HEK293 (cell line): ENCODE data around the gene AHCYL2.

Source experiments
- CTCF ChIA-PET: fragments of 350-600 bp; formaldehyde crosslinking; extraction: SDS; loops from one replicate; lab custom pipeline; 2021; ENCODE audit warnings: antibody characterized with exemption; lab: Yijun Ruan, JAX
- POLR2A ChIA-PET: fragments of 300-600 bp; formaldehyde crosslinking; extraction: SDS; loops from one replicate; lab custom pipeline; 2020; ENCODE audit warnings: antibody characterized with exemption, inconsistent platforms; lab: Yijun Ruan, JAX
- H3K27ac ChIP-seq: fragments of 200-500 bp; sonication (Bioruptor generic); 2 replicates; pipeline ENCODE4 v1.5.1; 2014; ENCODE audit warnings: low read depth, low read length, control low read depth, inconsistent platforms; ENCODE audit errors: extremely low read depth
- H3K36me3 ChIP-seq, 2 experiments: fragments of 200-500 bp in 1 of 2; sonication (Bioruptor generic) in 1 of 2; 1 replicate in 1 of 2; 2 replicates in 1 of 2; pipeline ENCODE4 v1.5.1; 2014 to 2017; ENCODE audit warnings: inconsistent platforms in 2 of 2, low read length in 2 of 2; ENCODE audit not compliant: control insufficient read depth in 2 of 2, insufficient read depth in 1 of 2
- H3K4me1 ChIP-seq: fragments of 200-500 bp; sonication (Bioruptor generic); 2 replicates; pipeline ENCODE4 v1.5.1; 2014; ENCODE audit warnings: mild to moderate bottlenecking, low read length, inconsistent platforms; ENCODE audit not compliant: control insufficient read depth, insufficient read depth
- H3K4me3 ChIP-seq: 2 replicates; pipeline ENCODE4 v1.5.1; 2011; ENCODE audit warnings: low read depth, mild to moderate bottlenecking, control low read depth, low read length, moderate library complexity
- H3K9me3 ChIP-seq: fragments of 200-500 bp; sonication (Bioruptor generic); 2 replicates; pipeline ENCODE4 v1.5.1; 2014; ENCODE audit warnings: low read depth, low read length, inconsistent platforms; ENCODE audit not compliant: control insufficient read depth, insufficient read depth
- IKZF3 ChIP-seq: fragments of 450-650 bp; IDR thresholded peaks from 2 replicates; pipeline ENCODE4 v1.5.0; 2018; ENCODE audit warnings: missing biosample characterization, mild to moderate bottlenecking, missing genetic modification characterization, moderate library complexity
- KLF16 ChIP-seq: fragments of 450-650 bp; formaldehyde crosslinking; IDR thresholded peaks from 2 replicates; pipeline ENCODE4 v1.5.1; 2017; ENCODE audit warnings: missing biosample characterization, missing genetic modification characterization
- KLF9 ChIP-seq: fragments of 450-650 bp; formaldehyde crosslinking; IDR thresholded peaks from 2 replicates; pipeline ENCODE4 v1.5.1; 2016; ENCODE audit warnings: missing biosample characterization, missing genetic modification characterization, low read depth
- ZBTB11 ChIP-seq: fragments of 450-650 bp; formaldehyde crosslinking; conservative IDR thresholded peaks from 2 replicates; pipeline ENCODE4 v1.5.1; 2016; ENCODE audit warnings: low read depth, missing biosample characterization, missing genetic modification characterization
- ZBTB20 ChIP-seq: fragments of 450-650 bp; formaldehyde crosslinking; IDR thresholded peaks from 2 replicates; pipeline ENCODE4 v1.5.1; 2016; ENCODE audit warnings: missing biosample characterization, missing genetic modification characterization
- ZBTB26 ChIP-seq: fragments of 450-650 bp; formaldehyde crosslinking; optimal IDR thresholded peaks from 2 replicates; pipeline ENCODE3; 2016; ENCODE audit warnings: missing biosample characterization, mild to moderate bottlenecking, missing genetic modification characterization
- ZBTB6 ChIP-seq: fragments of 450-650 bp; formaldehyde crosslinking; IDR thresholded peaks from 2 replicates; pipeline ENCODE4 v1.5.1; 2017; ENCODE audit warnings: missing biosample characterization, missing genetic modification characterization
- ZBTB7A ChIP-seq: fragments of 450-650 bp; formaldehyde crosslinking; IDR thresholded peaks from 2 replicates; pipeline ENCODE4 v1.5.1; 2016; ENCODE audit warnings: low read depth, missing biosample characterization, missing genetic modification characterization
- ZEB2 ChIP-seq: fragments of 450-650 bp; formaldehyde crosslinking; IDR thresholded peaks from 2 replicates; pipeline ENCODE4 v1.5.1; 2016; ENCODE audit warnings: missing biosample characterization, missing genetic modification characterization
- ZFHX2 ChIP-seq: fragments of 450-650 bp; formaldehyde crosslinking; conservative IDR thresholded peaks from 2 replicates; pipeline ENCODE4 v1.5.1; 2016; ENCODE audit warnings: missing biosample characterization, missing genetic modification characterization
- ZNF112 ChIP-seq: fragments of 450-650 bp; formaldehyde crosslinking; IDR thresholded peaks from 2 replicates; pipeline ENCODE4 v1.5.0; 2017; ENCODE audit warnings: missing biosample characterization, missing genetic modification characterization
- ZNF19 ChIP-seq: fragments of 450-650 bp; formaldehyde crosslinking; IDR thresholded peaks from 2 replicates; pipeline ENCODE4; 2016; ENCODE audit warnings: missing biosample characterization, missing genetic modification characterization, low read depth
- ZNF202 ChIP-seq: fragments of 450-650 bp; formaldehyde crosslinking; IDR thresholded peaks from 2 replicates; pipeline ENCODE4 v1.5.1; 2016; ENCODE audit warnings: missing biosample characterization, missing genetic modification characterization, borderline replicate concordance
- ZNF211 ChIP-seq: fragments of 450-650 bp; formaldehyde crosslinking; IDR thresholded peaks from 2 replicates; pipeline ENCODE4 v1.5.1; 2016; ENCODE audit warnings: low read depth, missing biosample characterization, missing genetic modification characterization
- ZNF302 ChIP-seq: fragments of 450-650 bp; formaldehyde crosslinking; IDR thresholded peaks from 2 replicates; pipeline ENCODE4 v1.5.1; 2016; ENCODE audit warnings: missing biosample characterization, missing genetic modification characterization, low read depth
- ZNF514 ChIP-seq: fragments of 450-650 bp; formaldehyde crosslinking; IDR thresholded peaks from 2 replicates; pipeline ENCODE4 v1.5.1; 2016; ENCODE audit warnings: missing biosample characterization, missing genetic modification characterization
- ZNF561 ChIP-seq: fragments of 450-650 bp; IDR thresholded peaks from 2 replicates; pipeline ENCODE4 v1.5.1; 2018; ENCODE audit warnings: missing biosample characterization, missing genetic modification characterization, borderline replicate concordance
- ZNF600 ChIP-seq: fragments of 450-650 bp; formaldehyde crosslinking; IDR thresholded peaks from 2 replicates; pipeline ENCODE4 v1.5.1; 2016; ENCODE audit warnings: missing biosample characterization, missing genetic modification characterization
- ZNF626 ChIP-seq: fragments of 450-650 bp; sonication (Bioruptor Pico); formaldehyde crosslinking; IDR thresholded peaks from 2 replicates; pipeline ENCODE4 v1.5.1; 2018; ENCODE audit warnings: missing biosample characterization, missing genetic modification characterization, inconsistent platforms
- ZNF639 ChIP-seq: fragments of 450-650 bp; formaldehyde crosslinking; IDR thresholded peaks from 2 replicates; pipeline ENCODE4 v1.5.1; 2016; ENCODE audit warnings: missing biosample characterization, missing genetic modification characterization

The AHCYL2 gene

GRCh38 chr7:129354428-129355157, 129.8 kb downstream of the AHCYL2 start:
- Histone ChIP-seq H3K9me3 (no peaks in the 10 kb centered on the region), H3K36me3 (no peaks in the 10 kb centered on the region), H3K4me3 (no peak overlapping the region), H3K27ac (no peak overlapping the region), H3K4me1 (no peaks in the 10 kb centered on the region; the same call in 1 of the 2 replicates)
- POLR2A ChIA-PET = no interaction called here
- CTCF ChIA-PET = interaction anchor here (1.4 to 1.7 kb wide), 2 partner anchors 11 to 13 kb away, joined by 8 to 11 read pairs; no protein-coding TSS in a partner anchor
- TF ChIP-seq ZFHX2 (tag by site-specific recombination) (no peak), ZNF112 (tag by site-specific recombination) (no peak), ZBTB26 (tag by site-specific recombination) (no peak), ZBTB7A (tag by site-specific recombination) (no peak), ZNF561 (tag by site-specific recombination) (no peak)

- no peak for TF ChIP-seq ZNF639 (tag by site-specific recombination)
- no peak for TF ChIP-seq ZBTB20 (tag by site-specific recombination)
- TF ChIP-seq IKZF3 (tag by site-specific recombination) = no peak
- TF ChIP-seq ZNF202 (tag by site-specific recombination) = no peak
- Histone ChIP-seq H3K4me3 (no peak overlapping the region), H3K9me3 (no peaks in the 10 kb centered on the region), H3K36me3 (no peaks in the 10 kb centered on the region), H3K27ac (no peak overlapping the region), H3K4me1 (no peaks in the 10 kb centered on the region; the same call in 1 of the 2 replicates)
- POLR2A ChIA-PET = no interaction called here
- CTCF ChIA-PET = interaction anchor here (0.6 kb wide), 1 partner anchor 14 kb away, joined by 3 read pairs; no protein-coding TSS in a partner anchor
These were observed 131.3 kb downstream of the AHCYL2 start for GRCh38 chr7:129356176-129356575.

- POLR2A ChIA-PET = interaction anchor here (0.6 kb wide), 1 partner anchor 24 kb away, joined by 3 read pairs; no protein-coding TSS in a partner anchor
- Histone ChIP-seq H3K36me3 (no peaks in the 10 kb centered on the region), H3K4me3 (no peak overlapping the region), H3K9me3 (no peaks in the 10 kb centered on the region), H3K4me1 (no peaks in the 10 kb centered on the region; the same call in 1 of the 2 replicates), H3K27ac (no peak overlapping the region)
- CTCF ChIA-PET = interaction anchor here (0.6 to 3.7 kb wide), 7 partner anchors 9 to 379 kb away, joined by 4 to 22 read pairs (median 6); no protein-coding TSS in a partner anchor
- no peak for TF ChIP-seq ZNF514
- TF ChIP-seq ZNF211 (tag by site-specific recombination) = no peak
These were observed 134.3 kb downstream of the AHCYL2 start for GRCh38 chr7:129359176-129359575.

- CTCF ChIA-PET = interaction anchor here (0.6 to 3.7 kb wide), 7 partner anchors 8 to 379 kb away, joined by 4 to 22 read pairs (median 6); no protein-coding TSS in a partner anchor
- H3K9me3 ChIP-seq = no peaks in the 10 kb centered on the region
- POLR2A ChIA-PET = interaction anchor here (0.6 kb wide), 1 partner anchor 25 kb away, joined by 3 read pairs; no protein-coding TSS in a partner anchor
- no peaks in the 10 kb centered on the region for H3K36me3 ChIP-seq
- H3K27ac ChIP-seq = no peak overlapping the region
- H3K4me3 ChIP-seq = no peak overlapping the region
- no peaks in the 10 kb centered on the region; the same call in 1 of the 2 replicates for H3K4me1 ChIP-seq
- no peak for TF ChIP-seq ZEB2 (tag by site-specific recombination)
- no peak for TF ChIP-seq ZNF302 (tag by site-specific recombination)
- no peak for TF ChIP-seq ZNF626 (tag by site-specific recombination)
- no peak for TF ChIP-seq ZNF19 (tag by site-specific recombination)
- no peak for TF ChIP-seq ZBTB11 (tag by site-specific recombination)
- no peak for TF ChIP-seq KLF9 (tag by site-specific recombination)
- TF ChIP-seq ZNF600 (tag by site-specific recombination) = no peak
- no peak for TF ChIP-seq ZBTB6 (tag by site-specific recombination)
- TF ChIP-seq KLF16 (tag by site-specific recombination) = no peak
These were observed 134.8 kb downstream of the AHCYL2 start for GRCh38 chr7:129359638-129360037.
